Neural cell (in vitro differentiated cells): ENCODE measurements around the gene RAPGEF5. TPM values are rescaled to one million over a fixed set of nuclear protein-coding genes. Genes with fewer than 3 reads are reported as not detected.

ENCODE experiments used
- H2AFZ ChIP-seq: fragments of 200-600, 300-800 bp; sonication (generic), shearing (Covaris generic); 2 replicates; pipeline ENCODE4 v1.6.0; 2014; ENCODE audit warnings: low read depth, mild to moderate bottlenecking, antibody characterized with exemption, low read length, moderate library complexity
- H3F3A ChIP-seq: fragments of 200-600 bp; shearing (Covaris generic); 2 replicates; pipeline ENCODE4 v1.6.1; 2016; ENCODE audit warnings: mild to moderate bottlenecking, moderate library complexity, mixed read lengths, antibody characterized with exemption, low read length; ENCODE audit not compliant: insufficient read depth, poor library complexity, severe bottlenecking
- H3K27ac ChIP-seq: fragments of 200-600, 300-800 bp; sonication (generic), shearing (Covaris generic); 2 replicates; pipeline ENCODE4 v1.5.1; 2014; ENCODE audit warnings: mild to moderate bottlenecking, low read length, moderate library complexity
- H3K27me3 ChIP-seq: fragments of 300-800, 200-600 bp; sonication (generic), shearing (Covaris generic); 2 replicates; pipeline ENCODE4 v1.6.0; 2014; ENCODE audit warnings: mild to moderate bottlenecking, low read depth, low read length, moderate library complexity; ENCODE audit not compliant: insufficient read depth
- H3K36me3 ChIP-seq: fragments of 300-800, 200-600 bp; sonication (generic), shearing (Covaris generic); 2 replicates; pipeline ENCODE4 v1.5.1; 2014; ENCODE audit warnings: mild to moderate bottlenecking, antibody characterized with exemption, low read length, moderate library complexity; ENCODE audit not compliant: insufficient read depth
- H3K4me2 ChIP-seq: fragments of 300-800, 200-600 bp; sonication (generic), shearing (Covaris generic); 2 replicates; pipeline ENCODE4 v1.6.0; 2014; ENCODE audit warnings: mild to moderate bottlenecking, low read length
- H3K4me3 ChIP-seq: fragments of 300-800, 200-600 bp; sonication (generic), shearing (Covaris generic); 2 replicates; pipeline ENCODE4 v1.5.1; 2014; ENCODE audit warnings: mild to moderate bottlenecking, low read length, moderate library complexity
- H3K79me2 ChIP-seq: fragments of 200-600 bp; shearing (Covaris generic); replicated peaks from 2 replicates; pipeline ENCODE4 v1.6.0; 2014; ENCODE audit warnings: mild to moderate bottlenecking, low read length, moderate library complexity; ENCODE audit not compliant: insufficient read depth
- H3K9ac ChIP-seq: fragments of 300-800, 200-600 bp; sonication (generic), shearing (Covaris generic); 2 replicates; pipeline ENCODE4 v1.6.1; 2016; ENCODE audit warnings: mild to moderate bottlenecking, low read length, mixed read lengths
- H3K9me2 ChIP-seq: fragments of 200-600 bp; shearing (Covaris generic); 2 replicates; pipeline ENCODE4 v1.6.1; 2016; ENCODE audit warnings: mild to moderate bottlenecking, low read length, mixed read lengths; ENCODE audit not compliant: insufficient read depth
- H3K9me3 ChIP-seq: fragments of 200-600, 300-800 bp; sonication (generic), shearing (Covaris generic); 2 replicates; pipeline ENCODE4 v1.6.1; 2016; ENCODE audit warnings: mild to moderate bottlenecking, mixed run types, low read length, moderate library complexity, mixed read lengths
- H4K20me1 ChIP-seq: fragments of 200-600 bp; shearing (Covaris generic); 2 replicates; pipeline ENCODE4 v1.6.1; 2016; ENCODE audit warnings: mild to moderate bottlenecking, mixed run types; ENCODE audit not compliant: insufficient read depth
- CTCF ChIP-seq: fragments of 450-650 bp; IDR thresholded peaks from 2 replicates; pipeline ENCODE4 v1.5.1; 2014; ENCODE audit warnings: antibody characterized with exemption, mild to moderate bottlenecking, moderate library complexity; ENCODE audit not compliant: poor library complexity, severe bottlenecking
- EZH2 ChIP-seq: fragments of 200-600, 300-800 bp; shearing (Covaris generic), sonication (generic); IDR thresholded peaks from 2 replicates; pipeline ENCODE4 v1.6.1; 2014; ENCODE audit warnings: antibody characterized with exemption, low read length, borderline replicate concordance, mild to moderate bottlenecking; ENCODE audit not compliant: insufficient read depth, poor library complexity, severe bottlenecking
- POLR2AphosphoS5 ChIP-seq: IDR thresholded peaks from 2 replicates; pipeline ENCODE4 v1.6.1; 2012
- RAD21 ChIP-seq: fragments of 450-650 bp; conservative IDR thresholded peaks from 2 replicates; pipeline ENCODE4 v1.6.1; 2014; ENCODE audit warnings: antibody characterized with exemption, mild to moderate bottlenecking, moderate library complexity
- SMC3 ChIP-seq: fragments of 450-650 bp; conservative IDR thresholded peaks from 2 replicates; pipeline ENCODE4 v1.6.1; 2014; ENCODE audit warnings: antibody characterized with exemption, mild to moderate bottlenecking, moderate library complexity; ENCODE audit not compliant: poor library complexity
- TAF1 ChIP-seq: IDR thresholded peaks from 2 replicates; pipeline ENCODE4 v1.6.1; 2012; ENCODE audit warnings: low read depth
- polyA plus RNA-seq: library from polyadenylated mRNA; depleted of rRNA; stranded (reverse); fragments of >200 nt; gene quantifications from 2 replicates; pipeline ENCODE4 v1.2.3, GENCODE V29; 2014

The RAPGEF5 gene
- polyA plus RNA-seq, 1 donor from 2014 or later: 48.0 TPM

GRCh38 chr7:22377703-22378102 lies 20.7 kb upstream of the RAPGEF5 start:
- TF ChIP-seq CTCF (no peak), POLR2AphosphoS5 (no peak)
- Histone ChIP-seq H3K4me2 (no peak overlapping the region), H3K9ac (no peak overlapping the region), H4K20me1 (no peaks in the 10 kb centered on the region), H3K36me3 (no peaks in the 10 kb centered on the region), H3K9me3 (no peaks in the 10 kb centered on the region), H3K9me2 (no peaks in the 10 kb centered on the region), H3K27me3 (no peaks in the 10 kb centered on the region), H3K27ac (no peak overlapping the region), H3F3A (no peaks in the 10 kb centered on the region), H3K4me3 (no peak overlapping the region), H3K79me2 (no peaks in the 10 kb centered on the region), H2AFZ (no peak overlapping the region)

- no peak overlapping the region for H3K27ac ChIP-seq
- no peak for TF ChIP-seq EZH2
- no peak for TF ChIP-seq TAF1
- no peak for TF ChIP-seq CTCF
- TF ChIP-seq SMC3: no peak
- H3K36me3 ChIP-seq: no peaks in the 10 kb centered on the region
- H3K9ac ChIP-seq: no peak overlapping the region
- no peak overlapping the region for H3K4me2 ChIP-seq
- no peak overlapping the region for H2AFZ ChIP-seq
- no peaks in the 10 kb centered on the region for H3K9me2 ChIP-seq
- H4K20me1 ChIP-seq: no peaks in the 10 kb centered on the region
- no peaks in the 10 kb centered on the region for H3F3A ChIP-seq
- no peaks in the 10 kb centered on the region for H3K9me3 ChIP-seq
- H3K4me3 ChIP-seq: no peak overlapping the region
- H3K79me2 ChIP-seq: no peaks in the 10 kb centered on the region
- no peaks in the 10 kb centered on the region for H3K27me3 ChIP-seq
These were observed 18.6 kb upstream of the RAPGEF5 start for GRCh38 chr7:22375359-22376048.

GRCh38 chr7:22373911-22374310 lies 17.0 kb upstream of the RAPGEF5 start:
- H3K9ac ChIP-seq: no peak overlapping the region
- no peak overlapping the region for H2AFZ ChIP-seq
- no peak overlapping the region for H3K27ac ChIP-seq
- H3K79me2 ChIP-seq: no peaks in the 10 kb centered on the region
- no peaks in the 10 kb centered on the region for H3F3A ChIP-seq
- no peak overlapping the region for H3K4me3 ChIP-seq
- no peaks in the 10 kb centered on the region for H3K9me3 ChIP-seq
- H4K20me1 ChIP-seq: no peaks in the 10 kb centered on the region
- H3K9me2 ChIP-seq: no peaks in the 10 kb centered on the region
- TF ChIP-seq RAD21: no peak
- H3K36me3 ChIP-seq: no peaks in the 10 kb centered on the region
- no peak overlapping the region for H3K4me2 ChIP-seq
- no peaks in the 10 kb centered on the region for H3K27me3 ChIP-seq
